ENCODE results near the gene TBC1D24.
"Not testable (repeated sequence)": the region's sequence is repeated elsewhere in the genome, so short reads cannot be mapped to it uniquely, and the experiment has no call there.

The TBC1D24 gene

GRCh38 chr16:2432801-2433505 lies 42.0 kb upstream of the TBC1D24 start:
- Histone ChIP-seq H3K9ac (ENCODE audit: low read length in 2 of 2) (no peak overlapping the region), H3K4me1 (ENCODE audit: control insufficient read depth, insufficient read depth, low read length) (peaks cover 14% of the 10 kb centered on the region), H3K27ac (ENCODE audit: low read length) (no peak overlapping the region), H3K36me3 (ENCODE audit: control insufficient read depth in 2 of 2, insufficient read depth in 2 of 2, low read length in 2 of 2) (peaks cover 0 to 6% of the 10 kb centered on the region in 2 donors), H3K9me3 (ENCODE audit: control insufficient read depth in 2 of 2, low read length in 2 of 2) (no peaks in the 10 kb centered on the region), H3K4me3 (ENCODE audit: low read length in 2 of 2) (no peak overlapping the region), H3K27me3 (ENCODE audit: control insufficient read depth in 1 of 2, insufficient read depth in 2 of 2, low read length in 2 of 2) (no peaks in the 10 kb centered on the region)

- H3K36me3 ChIP-seq (ENCODE audit: control insufficient read depth in 2 of 2, insufficient read depth in 2 of 2, low read length in 2 of 2); H3K27ac ChIP-seq (ENCODE audit: low read length); H3K4me1 ChIP-seq (ENCODE audit: control insufficient read depth, insufficient read depth, low read length); H3K4me3 ChIP-seq (ENCODE audit: low read length in 2 of 2); H3K9ac ChIP-seq (ENCODE audit: low read length in 2 of 2); H3K27me3 ChIP-seq (ENCODE audit: control insufficient read depth in 1 of 2, insufficient read depth in 2 of 2, low read length in 2 of 2); H3K9me3 ChIP-seq (ENCODE audit: control insufficient read depth in 2 of 2, low read length in 2 of 2): not testable (repeated sequence)
Measured at GRCh38 chr16:2435236-2435635, 39.7 kb upstream of the TBC1D24 start.

GRCh38 chr16:2436110-2436509 lies 38.8 kb upstream of the TBC1D24 start:
- Histone ChIP-seq H3K4me1 (ENCODE audit: control insufficient read depth, insufficient read depth, low read length) (no peaks in the 10 kb centered on the region), H3K9me3 (ENCODE audit: control insufficient read depth in 2 of 2, low read length in 2 of 2) (no peaks in the 10 kb centered on the region), H3K9ac (ENCODE audit: low read length in 2 of 2) (no peak overlapping the region), H3K27me3 (ENCODE audit: control insufficient read depth in 1 of 2, insufficient read depth in 2 of 2, low read length in 2 of 2) (no peaks in the 10 kb centered on the region), H3K36me3 (ENCODE audit: control insufficient read depth in 2 of 2, insufficient read depth in 2 of 2, low read length in 2 of 2) (peaks cover 0 to 6% of the 10 kb centered on the region in 2 donors), H3K4me3 (ENCODE audit: low read length in 2 of 2) (no peak overlapping the region), H3K27ac (ENCODE audit: low read length) (no peak overlapping the region)

GRCh38 chr16:2437032-2437790 lies 37.7 kb upstream of the TBC1D24 start:
- Histone ChIP-seq H3K4me3 (ENCODE audit: low read length in 2 of 2) (no peak overlapping the region), H3K36me3 (ENCODE audit: control insufficient read depth in 2 of 2, insufficient read depth in 2 of 2, low read length in 2 of 2) (peaks cover 0 to 6% of the 10 kb centered on the region in 2 donors), H3K27me3 (ENCODE audit: control insufficient read depth in 1 of 2, insufficient read depth in 2 of 2, low read length in 2 of 2) (no peaks in the 10 kb centered on the region), H3K9ac (ENCODE audit: low read length in 2 of 2) (no peak overlapping the region), H3K4me1 (ENCODE audit: control insufficient read depth, insufficient read depth, low read length) (no peaks in the 10 kb centered on the region), H3K27ac (ENCODE audit: low read length) (no peak overlapping the region), H3K9me3 (ENCODE audit: control insufficient read depth in 2 of 2, low read length in 2 of 2) (no peaks in the 10 kb centered on the region)

DNA sequence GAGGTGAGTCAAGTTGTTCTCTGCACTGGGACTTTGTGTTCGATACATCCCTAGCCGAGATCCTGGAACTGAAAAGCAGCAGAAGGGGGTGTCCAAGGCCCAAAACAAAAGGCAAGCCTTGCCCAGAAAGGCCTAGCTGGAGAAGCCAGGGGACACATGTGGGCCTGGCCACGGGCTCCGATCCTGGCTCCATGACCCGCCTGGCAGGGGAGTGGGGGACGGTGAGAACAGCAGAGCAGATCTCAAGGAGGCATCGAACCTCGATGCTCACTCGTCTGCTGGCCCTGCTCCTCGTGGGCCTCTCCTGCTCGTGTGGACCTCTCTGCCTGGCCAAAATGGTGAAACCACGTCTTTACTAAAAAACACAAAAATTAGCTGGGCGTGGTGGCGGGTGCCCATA lies 36.8 kb upstream of the TBC1D24 start:
- H3K9me3 ChIP-seq (ENCODE audit: control insufficient read depth in 2 of 2, low read length in 2 of 2) = no peaks in the 10 kb centered on the region
- peaks cover 0 to 5% of the 10 kb centered on the region in 2 donors for H3K36me3 ChIP-seq (ENCODE audit: control insufficient read depth in 2 of 2, insufficient read depth in 2 of 2, low read length in 2 of 2)
- H3K4me1 ChIP-seq (ENCODE audit: control insufficient read depth, insufficient read depth, low read length) = no peaks in the 10 kb centered on the region

GRCh38 chr16:2439598-2439997 lies 35.3 kb upstream of the TBC1D24 start:
- Histone ChIP-seq H3K9ac (ENCODE audit: low read length in 2 of 2) (no peak overlapping the region), H3K36me3 (ENCODE audit: control insufficient read depth in 2 of 2, insufficient read depth in 2 of 2, low read length in 2 of 2) (peaks cover 0 to 5% of the 10 kb centered on the region in 2 donors), H3K27me3 (ENCODE audit: control insufficient read depth in 1 of 2, insufficient read depth in 2 of 2, low read length in 2 of 2) (no peaks in the 10 kb centered on the region)

More for the DNA sequence above, 36.8 kb upstream of the TBC1D24 start:
- Histone ChIP-seq H3K4me3 (ENCODE audit: low read length in 2 of 2) (no peak overlapping the region), H3K9ac (ENCODE audit: low read length in 2 of 2) (no peak overlapping the region), H3K27ac (ENCODE audit: low read length) (no peak overlapping the region), H3K27me3 (ENCODE audit: control insufficient read depth in 1 of 2, insufficient read depth in 2 of 2, low read length in 2 of 2) (no peaks in the 10 kb centered on the region)

GRCh38 chr16:2441143-2441804 lies 33.7 kb upstream of the TBC1D24 start:
- not testable (repeated sequence) for H3K4me1 ChIP-seq (ENCODE audit: control insufficient read depth, insufficient read depth, low read length); H3K9ac ChIP-seq (ENCODE audit: low read length in 2 of 2); H3K9me3 ChIP-seq (ENCODE audit: control insufficient read depth in 2 of 2, low read length in 2 of 2); H3K27me3 ChIP-seq (ENCODE audit: control insufficient read depth in 1 of 2, insufficient read depth in 2 of 2, low read length in 2 of 2); H3K27ac ChIP-seq (ENCODE audit: low read length); H3K4me3 ChIP-seq (ENCODE audit: low read length in 2 of 2); H3K36me3 ChIP-seq (ENCODE audit: control insufficient read depth in 2 of 2, insufficient read depth in 2 of 2, low read length in 2 of 2)

More at GRCh38 chr16:2439598-2439997, 35.3 kb upstream of the TBC1D24 start:
- Histone ChIP-seq H3K9me3 (ENCODE audit: control insufficient read depth in 2 of 2, low read length in 2 of 2) (no peaks in the 10 kb centered on the region), H3K4me3 (ENCODE audit: low read length in 2 of 2) (no peak overlapping the region), H3K4me1 (ENCODE audit: control insufficient read depth, insufficient read depth, low read length) (no peaks in the 10 kb centered on the region), H3K27ac (ENCODE audit: low read length) (no peak overlapping the region)

DNA sequence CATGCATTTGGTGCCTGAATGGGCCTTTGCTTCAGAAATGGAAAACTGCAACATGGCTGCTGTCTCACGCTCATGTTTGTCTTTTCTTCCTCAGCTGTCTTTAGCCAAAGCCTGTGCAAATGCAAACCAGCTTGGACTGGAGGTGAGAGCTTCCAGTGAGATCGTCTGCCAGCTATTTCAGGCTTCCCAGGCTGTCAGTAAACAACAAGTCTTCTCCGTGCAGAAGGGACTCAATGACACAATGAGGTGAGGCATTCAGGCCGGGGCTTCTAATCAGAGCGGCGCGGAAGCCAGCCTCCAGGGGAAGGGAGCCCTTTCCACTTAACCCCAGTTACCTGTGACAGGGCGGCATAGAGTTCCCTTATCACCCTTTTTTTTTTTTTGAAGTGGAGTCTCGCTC lies 31.4 kb upstream of the TBC1D24 start:
- Histone ChIP-seq H3K27me3 (ENCODE audit: control insufficient read depth in 1 of 2, insufficient read depth in 2 of 2, low read length in 2 of 2) (no peaks in the 10 kb centered on the region), H3K36me3 (ENCODE audit: control insufficient read depth in 2 of 2, insufficient read depth in 2 of 2, low read length in 2 of 2) (peaks cover 2 to 11% of the 10 kb centered on the region in 2 donors), H3K9me3 (ENCODE audit: control insufficient read depth in 2 of 2, low read length in 2 of 2) (no peaks in the 10 kb centered on the region), H3K4me3 (ENCODE audit: low read length in 2 of 2) (no peak overlapping the region), H3K9ac (ENCODE audit: low read length in 2 of 2) (no peak overlapping the region), H3K27ac (ENCODE audit: low read length) (no peak overlapping the region), H3K4me1 (ENCODE audit: control insufficient read depth, insufficient read depth, low read length) (peaks cover 2% of the 10 kb centered on the region)

DNA sequence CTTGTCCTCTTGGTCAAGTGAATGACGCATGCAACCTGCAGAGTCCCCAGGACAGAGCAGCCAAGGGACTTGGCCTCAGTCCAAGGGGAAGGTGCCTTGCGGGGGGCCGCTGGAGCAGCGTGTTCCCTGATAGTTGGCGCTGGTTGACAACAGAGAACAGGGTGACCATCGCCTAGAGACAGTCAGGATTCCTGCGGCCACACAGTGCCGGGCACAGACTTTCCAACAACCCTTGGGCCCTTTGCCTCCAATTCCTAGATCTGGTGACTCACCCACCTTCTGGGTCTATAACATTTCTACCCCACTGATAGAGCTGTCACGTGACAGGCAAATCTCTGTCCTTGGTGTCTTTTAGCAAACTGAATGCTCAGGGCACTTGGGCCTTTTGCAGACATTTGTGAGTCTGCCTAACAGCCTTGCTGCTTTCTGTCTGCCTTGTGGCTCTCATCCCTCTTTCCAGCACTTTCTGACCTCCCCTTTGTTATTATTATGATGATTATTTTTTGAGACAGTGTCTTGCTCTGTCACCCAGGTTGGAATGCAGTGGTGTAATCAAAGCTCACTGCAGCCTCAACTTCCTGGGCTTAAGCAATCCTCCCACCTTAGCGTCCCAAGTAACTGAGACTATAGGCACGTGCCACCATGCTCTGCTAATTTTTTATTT lies 26.9 kb upstream of the TBC1D24 start:
- H3K27ac ChIP-seq (ENCODE audit: low read length) = no peak overlapping the region
- peaks cover 2 to 17% of the 10 kb centered on the region in 2 donors for H3K36me3 ChIP-seq (ENCODE audit: control insufficient read depth in 2 of 2, insufficient read depth in 2 of 2, low read length in 2 of 2)
- H3K27me3 ChIP-seq (ENCODE audit: control insufficient read depth in 1 of 2, insufficient read depth in 2 of 2, low read length in 2 of 2) = no peaks in the 10 kb centered on the region

GRCh38 chr16:2449118-2449517 lies 25.8 kb upstream of the TBC1D24 start:
- Histone ChIP-seq H3K36me3 (ENCODE audit: control insufficient read depth in 2 of 2, insufficient read depth in 2 of 2, low read length in 2 of 2) (peaks cover 2 to 17% of the 10 kb centered on the region in 2 donors), H3K27ac (ENCODE audit: low read length) (no peak overlapping the region), H3K9ac (ENCODE audit: low read length in 2 of 2) (no peak overlapping the region), H3K9me3 (ENCODE audit: control insufficient read depth in 2 of 2, low read length in 2 of 2) (no peaks in the 10 kb centered on the region), H3K4me3 (ENCODE audit: low read length in 2 of 2) (no peak overlapping the region), H3K4me1 (ENCODE audit: control insufficient read depth, insufficient read depth, low read length) (peaks cover 2% of the 10 kb centered on the region), H3K27me3 (ENCODE audit: control insufficient read depth in 1 of 2, insufficient read depth in 2 of 2, low read length in 2 of 2) (no peaks in the 10 kb centered on the region)

More for the DNA sequence above, 26.9 kb upstream of the TBC1D24 start:
- Histone ChIP-seq H3K9me3 (ENCODE audit: control insufficient read depth in 2 of 2, low read length in 2 of 2) (no peaks in the 10 kb centered on the region), H3K9ac (ENCODE audit: low read length in 2 of 2) (no peak overlapping the region), H3K4me1 (ENCODE audit: control insufficient read depth, insufficient read depth, low read length) (peaks cover 2% of the 10 kb centered on the region), H3K4me3 (ENCODE audit: low read length in 2 of 2) (no peak overlapping the region)
